ENCODE measurements around the gene CSF3.

CSF3 gene

DNA sequence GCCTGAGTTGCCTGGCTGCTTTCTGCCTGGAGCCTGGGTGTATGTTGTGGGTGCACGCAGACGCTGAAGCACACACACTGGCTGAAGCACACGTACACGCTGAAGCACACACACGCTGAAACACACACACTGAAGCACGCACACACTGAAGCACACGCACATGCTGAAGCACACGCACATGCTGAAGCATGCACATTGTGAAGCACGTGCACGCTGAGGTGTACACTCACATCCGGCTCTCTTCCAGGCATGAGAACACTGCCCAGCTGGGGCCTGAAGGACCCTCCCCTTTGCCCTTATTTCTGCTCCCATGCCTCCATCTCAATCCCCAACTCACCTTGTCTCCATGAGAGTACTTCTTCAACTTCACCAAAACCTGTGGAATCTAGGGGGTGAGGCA lies 16.5 kb downstream of the CSF3 start:
- H3K4me3 ChIP-seq (ENCODE audit: low read length): no peak overlapping the region
- TF ChIP-seq, protein P1, sequence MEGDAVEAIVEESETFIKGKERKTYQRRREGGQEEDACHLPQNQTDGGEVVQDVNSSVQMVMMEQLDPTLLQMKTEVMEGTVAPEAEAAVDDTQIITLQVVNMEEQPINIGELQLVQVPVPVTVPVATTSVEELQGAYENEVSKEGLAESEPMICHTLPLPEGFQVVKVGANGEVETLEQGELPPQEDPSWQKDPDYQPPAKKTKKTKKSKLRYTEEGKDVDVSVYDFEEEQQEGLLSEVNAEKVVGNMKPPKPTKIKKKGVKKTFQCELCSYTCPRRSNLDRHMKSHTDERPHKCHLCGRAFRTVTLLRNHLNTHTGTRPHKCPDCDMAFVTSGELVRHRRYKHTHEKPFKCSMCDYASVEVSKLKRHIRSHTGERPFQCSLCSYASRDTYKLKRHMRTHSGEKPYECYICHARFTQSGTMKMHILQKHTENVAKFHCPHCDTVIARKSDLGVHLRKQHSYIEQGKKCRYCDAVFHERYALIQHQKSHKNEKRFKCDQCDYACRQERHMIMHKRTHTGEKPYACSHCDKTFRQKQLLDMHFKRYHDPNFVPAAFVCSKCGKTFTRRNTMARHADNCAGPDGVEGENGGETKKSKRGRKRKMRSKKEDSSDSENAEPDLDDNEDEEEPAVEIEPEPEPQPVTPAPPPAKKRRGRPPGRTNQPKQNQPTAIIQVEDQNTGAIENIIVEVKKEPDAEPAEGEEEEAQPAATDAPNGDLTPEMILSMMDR (conservative IDR thresholded peaks at IDR 0.05; ENCODE audit: low read depth, low read length): no peak
- DNase-seq (ENCODE audit: low read depth): no peak

DNA sequence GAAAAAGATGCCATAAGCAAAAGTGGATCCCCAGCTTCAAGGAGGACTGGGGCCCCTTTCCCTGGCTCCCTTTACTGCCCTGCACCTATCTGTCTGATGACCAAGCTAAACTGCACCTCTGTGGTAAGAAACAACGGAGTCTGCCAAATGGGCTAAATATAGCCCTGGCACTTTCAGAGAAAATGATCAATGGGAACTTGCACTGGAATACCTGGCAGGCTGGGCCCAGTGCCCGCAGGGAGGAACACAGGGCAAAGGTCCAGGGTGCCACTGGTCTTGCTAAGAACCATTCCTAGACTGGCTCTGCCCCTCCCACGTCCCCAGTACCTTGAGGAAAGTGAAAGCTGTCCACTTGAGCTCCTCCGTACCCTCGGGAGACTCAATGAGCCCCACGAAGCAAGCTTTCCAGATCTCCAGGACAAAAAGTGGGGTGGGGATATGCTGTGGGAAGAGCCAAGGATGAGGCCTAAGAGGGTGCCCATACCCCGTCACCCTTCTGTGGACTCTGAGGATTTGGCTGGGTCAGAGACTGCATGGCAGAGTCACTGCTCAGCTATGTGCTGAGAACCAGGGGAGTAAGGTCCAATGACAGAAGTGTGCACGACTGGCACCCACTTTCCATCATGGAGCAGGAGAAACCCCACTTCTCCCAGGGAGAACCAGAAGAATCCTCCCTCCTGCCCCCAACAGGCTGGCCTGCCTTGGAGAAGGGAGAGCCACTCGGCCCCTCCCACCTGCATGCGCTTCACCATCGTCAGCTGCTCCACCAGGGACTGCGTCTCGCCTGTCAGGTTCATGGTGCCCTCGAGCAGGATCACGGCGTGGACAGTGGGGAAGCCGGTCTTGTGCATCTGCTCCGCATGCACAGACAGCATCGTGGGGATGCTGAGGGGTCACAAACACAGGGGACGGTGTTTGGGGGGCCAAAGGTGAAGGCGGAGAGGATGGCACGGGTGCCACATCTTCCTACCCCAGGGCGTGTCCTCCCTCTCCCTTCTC lies 17.4 kb downstream of the CSF3 start:
- no peak overlapping the region for H3K4me3 ChIP-seq (ENCODE audit: low read length)
- TF ChIP-seq, protein P1 (conservative IDR thresholded peaks at IDR 0.05; ENCODE audit: low read depth, low read length): no peak
- no peak for DNase-seq (ENCODE audit: low read depth)

DNA sequence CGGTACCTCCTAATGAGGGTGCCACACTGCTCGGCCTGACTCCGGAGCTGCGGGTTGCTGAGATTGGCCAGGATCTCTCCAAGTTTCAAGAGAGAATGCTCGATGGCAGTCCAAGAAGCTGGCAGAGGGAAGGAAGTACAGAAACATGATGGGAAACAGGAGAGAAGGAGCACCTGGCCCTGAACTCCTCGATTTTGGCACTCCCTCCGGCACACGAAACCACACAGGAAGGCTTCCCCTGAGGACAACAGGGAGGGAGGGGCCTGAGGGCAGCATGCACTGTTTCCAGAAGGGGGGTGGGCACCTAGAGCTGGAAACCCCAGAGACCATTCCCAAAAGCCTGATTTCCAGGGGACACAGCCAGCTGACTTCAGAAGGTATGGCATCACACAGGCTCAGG lies 18.1 kb downstream of the CSF3 start:
- no peak overlapping the region for H3K4me3 ChIP-seq (ENCODE audit: low read length)
- TF ChIP-seq, protein P1 (conservative IDR thresholded peaks at IDR 0.05; ENCODE audit: low read depth, low read length): no peak

DNA sequence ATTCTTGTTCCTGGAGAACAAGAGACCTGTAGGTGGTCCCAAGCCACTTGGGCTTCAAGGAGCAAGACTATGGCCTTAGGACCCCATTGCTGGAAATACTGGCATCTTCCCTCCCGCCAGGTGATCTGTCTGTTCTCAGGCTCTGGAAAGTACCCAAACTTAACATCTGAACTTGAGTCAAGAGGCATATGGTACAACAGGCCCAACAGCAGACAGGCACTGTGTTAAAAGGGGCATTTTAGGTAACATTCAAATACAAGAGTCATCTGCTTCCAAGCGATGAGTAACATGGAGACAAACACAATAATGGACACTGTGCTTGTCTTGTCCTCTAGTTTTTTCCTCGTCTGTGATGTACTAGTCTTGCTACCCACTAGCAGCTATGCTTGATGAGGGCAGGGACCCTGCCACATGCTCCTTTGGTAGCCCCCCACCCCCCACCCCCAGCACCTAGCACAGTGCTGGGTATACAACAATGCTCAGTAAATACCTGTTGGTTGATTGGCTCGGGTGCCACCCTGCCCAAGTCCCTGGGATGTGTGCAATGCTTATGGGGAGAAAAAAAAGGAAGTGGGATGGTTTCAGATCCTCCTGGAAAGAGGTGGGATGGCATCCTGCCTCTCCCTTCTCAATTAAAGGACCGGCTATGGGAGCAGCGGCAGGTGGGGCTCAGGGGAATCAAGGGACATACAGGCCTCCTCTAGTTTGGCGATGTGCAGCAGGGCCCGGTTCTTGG lies 19.4 kb downstream of the CSF3 start:
- DNase-seq (ENCODE audit: low read depth): no peak
- H3K4me3 ChIP-seq (ENCODE audit: low read length): no peak overlapping the region
- TF ChIP-seq, protein P1 (conservative IDR thresholded peaks at IDR 0.05; ENCODE audit: low read depth, low read length): no peak

More for the DNA sequence above, 18.1 kb downstream of the CSF3 start:
- DNase-seq (ENCODE audit: low read depth): no peak

DNA sequence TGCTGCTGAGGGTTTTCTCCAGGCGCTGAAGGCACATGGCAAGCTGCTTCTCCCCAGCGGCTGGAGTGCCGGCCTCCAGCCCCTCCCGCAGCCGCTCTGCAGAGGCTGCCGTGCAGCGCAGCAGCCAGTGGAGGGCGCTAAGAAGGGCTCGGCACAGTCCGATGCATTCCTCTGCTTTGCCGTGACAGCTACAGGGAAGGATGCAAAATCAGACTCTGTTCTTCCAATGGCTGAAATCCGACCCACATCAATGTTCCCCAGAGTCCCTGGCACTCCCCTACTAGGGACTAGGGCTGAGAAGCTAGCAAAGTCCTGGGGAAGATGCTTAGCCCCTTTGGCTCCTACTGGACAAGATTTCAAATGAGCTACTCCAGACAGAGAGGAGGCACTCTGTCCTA lies 19.9 kb downstream of the CSF3 start:
- no peak for DNase-seq (ENCODE audit: low read depth)
- no peak overlapping the region for H3K4me3 ChIP-seq (ENCODE audit: low read length)
- TF ChIP-seq, protein P1 (conservative IDR thresholded peaks at IDR 0.05; ENCODE audit: low read depth, low read length): peak; percentile 94

DNA sequence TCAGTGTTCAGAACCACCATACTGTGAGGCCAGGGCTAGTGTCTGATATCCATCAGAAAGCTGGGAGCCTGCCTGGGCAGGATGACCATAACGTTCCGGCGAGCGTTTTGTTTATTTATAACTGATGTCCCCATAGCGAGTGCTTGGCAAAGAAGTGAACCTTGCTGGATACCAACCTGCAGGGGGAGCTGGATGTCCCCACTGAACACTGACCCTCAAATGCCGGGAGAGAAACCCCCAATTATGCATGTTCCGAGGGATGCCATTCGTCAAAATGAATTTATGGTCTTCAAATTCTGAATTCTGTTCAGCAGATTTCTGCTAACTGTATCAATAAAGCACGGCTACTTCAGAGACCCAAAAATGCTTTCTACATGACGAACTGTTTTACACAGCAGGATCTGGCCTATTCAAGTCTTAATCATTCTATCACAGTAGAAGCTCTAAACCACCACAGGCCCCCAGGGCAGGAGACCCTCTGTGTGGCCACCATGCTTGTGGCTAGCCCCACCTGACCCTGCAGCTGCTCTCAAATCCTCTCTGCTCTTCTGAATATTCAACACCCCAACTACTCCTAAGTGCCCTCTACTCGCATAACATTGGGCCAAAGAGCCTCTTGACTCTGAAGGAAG lies 23.8 kb downstream of the CSF3 start:
- no peak overlapping the region for H3K4me3 ChIP-seq (ENCODE audit: low read length)
- TF ChIP-seq, protein P1 (conservative IDR thresholded peaks at IDR 0.05; ENCODE audit: low read depth, low read length): peak; percentile 87
- DNase-seq (ENCODE audit: low read depth): peak; percentile 28
